ENCODE results near the gene SDC4. TPM values are rescaled to one million over a fixed set of nuclear protein-coding genes. Genes with fewer than 3 reads are reported as not detected.

SDC4 gene
- total RNA-seq, 1 donor from 2014 or later, result 67.2 TPM

DNA sequence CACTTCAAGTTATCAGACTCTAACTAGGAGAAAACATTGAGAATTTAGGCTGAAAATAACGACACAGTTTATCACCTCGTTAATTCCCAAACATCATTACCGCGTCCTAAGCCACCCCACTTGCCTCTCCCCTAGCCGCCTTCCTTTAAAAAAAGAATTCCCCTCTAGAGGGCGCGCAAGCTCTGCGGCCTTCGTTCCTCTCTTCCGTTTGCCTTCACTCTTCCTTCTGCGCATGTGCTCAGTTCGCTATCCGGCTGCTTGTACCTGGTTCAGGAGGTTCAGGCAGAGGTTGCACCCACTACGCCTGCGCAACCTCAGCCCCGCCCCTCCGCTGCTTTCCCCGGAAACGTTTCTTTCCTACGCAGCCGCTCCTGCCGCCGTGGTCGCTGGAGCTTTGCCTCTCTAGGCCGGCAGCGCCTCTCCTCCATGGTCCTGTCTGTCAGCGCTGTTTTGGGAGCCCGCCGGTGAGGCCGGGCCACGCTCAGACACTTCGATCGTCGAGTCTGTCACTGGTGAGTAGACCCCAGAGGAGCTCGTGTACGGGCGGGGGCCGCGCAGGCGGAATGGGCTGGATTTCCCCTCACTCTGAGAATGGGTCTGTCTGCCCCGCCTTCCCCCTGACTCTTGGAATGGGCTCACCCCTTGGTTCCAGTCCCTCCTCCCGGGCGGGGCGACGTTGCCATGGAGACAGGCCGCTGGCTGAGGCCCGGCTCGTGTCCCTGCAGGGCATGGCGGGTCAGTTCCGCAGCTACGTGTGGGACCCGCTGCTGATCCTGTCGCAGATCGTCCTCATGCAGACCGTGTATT lies 14.8 kb upstream of the SDC4 start, which contains the start of gene SYS1:
Gene SYS1 (plus strand): TSS at position 353 of the 807 bp plus-strand sequence. CDS start 376 bp downstream, at position 729.
- H3K9me3 Mint-ChIP-seq, result no peaks in the 10 kb centered on the region
- peaks cover 32% of the 10 kb centered on the region for H3K4me1 Mint-ChIP-seq (ENCODE audit: unreplicated experiment)
- H3K36me3 Mint-ChIP-seq, result peaks cover 11% of the 10 kb centered on the region
- no peaks in the 10 kb centered on the region for H3K27me3 Mint-ChIP-seq
- TF ChIP-seq, protein P1, sequence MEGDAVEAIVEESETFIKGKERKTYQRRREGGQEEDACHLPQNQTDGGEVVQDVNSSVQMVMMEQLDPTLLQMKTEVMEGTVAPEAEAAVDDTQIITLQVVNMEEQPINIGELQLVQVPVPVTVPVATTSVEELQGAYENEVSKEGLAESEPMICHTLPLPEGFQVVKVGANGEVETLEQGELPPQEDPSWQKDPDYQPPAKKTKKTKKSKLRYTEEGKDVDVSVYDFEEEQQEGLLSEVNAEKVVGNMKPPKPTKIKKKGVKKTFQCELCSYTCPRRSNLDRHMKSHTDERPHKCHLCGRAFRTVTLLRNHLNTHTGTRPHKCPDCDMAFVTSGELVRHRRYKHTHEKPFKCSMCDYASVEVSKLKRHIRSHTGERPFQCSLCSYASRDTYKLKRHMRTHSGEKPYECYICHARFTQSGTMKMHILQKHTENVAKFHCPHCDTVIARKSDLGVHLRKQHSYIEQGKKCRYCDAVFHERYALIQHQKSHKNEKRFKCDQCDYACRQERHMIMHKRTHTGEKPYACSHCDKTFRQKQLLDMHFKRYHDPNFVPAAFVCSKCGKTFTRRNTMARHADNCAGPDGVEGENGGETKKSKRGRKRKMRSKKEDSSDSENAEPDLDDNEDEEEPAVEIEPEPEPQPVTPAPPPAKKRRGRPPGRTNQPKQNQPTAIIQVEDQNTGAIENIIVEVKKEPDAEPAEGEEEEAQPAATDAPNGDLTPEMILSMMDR (conservative IDR thresholded peaks at IDR 0.05), result peak; percentile 92
- peak within 1 kb of the TSS; percentile 97 for H3K27ac Mint-ChIP-seq
- peak within 1 kb of the TSS; percentile 97 for H3K4me3 Mint-ChIP-seq
- DNase-seq (ENCODE audit: extremely low spot score, unreplicated experiment), result peak; percentile 98

DNA sequence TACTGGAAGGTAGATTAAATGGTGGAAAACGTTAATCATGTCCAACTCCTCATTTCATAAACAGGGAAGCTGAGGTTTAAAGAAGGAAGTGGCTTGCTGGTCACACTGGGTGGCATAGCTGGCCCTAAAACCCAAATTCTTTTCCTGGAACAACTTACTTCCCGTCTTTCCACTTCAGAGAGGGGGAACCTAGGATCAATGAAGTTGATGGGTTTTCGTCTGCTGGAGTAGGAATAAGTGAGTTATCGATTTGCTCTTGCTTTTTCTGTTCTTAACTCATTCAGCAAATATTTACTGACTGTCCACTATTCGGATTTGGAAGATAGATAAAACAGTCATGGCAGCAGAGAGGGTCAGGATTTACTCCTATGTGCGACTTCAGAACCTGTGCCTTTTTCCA lies 13.6 kb upstream of the SDC4 start:
- Mint-ChIP-seq H3K4me3 (no peak overlapping the region), H3K9me3 (no peaks in the 10 kb centered on the region), H3K4me1 (ENCODE audit: unreplicated experiment) (peaks cover 32% of the 10 kb centered on the region), H3K36me3 (peaks cover 9% of the 10 kb centered on the region), H3K27ac (peak overlapping the region; percentile 56), H3K27me3 (no peaks in the 10 kb centered on the region)
- TF ChIP-seq, protein P1 (conservative IDR thresholded peaks at IDR 0.05), result no peak
- no peak for DNase-seq (ENCODE audit: extremely low spot score, unreplicated experiment)

DNA sequence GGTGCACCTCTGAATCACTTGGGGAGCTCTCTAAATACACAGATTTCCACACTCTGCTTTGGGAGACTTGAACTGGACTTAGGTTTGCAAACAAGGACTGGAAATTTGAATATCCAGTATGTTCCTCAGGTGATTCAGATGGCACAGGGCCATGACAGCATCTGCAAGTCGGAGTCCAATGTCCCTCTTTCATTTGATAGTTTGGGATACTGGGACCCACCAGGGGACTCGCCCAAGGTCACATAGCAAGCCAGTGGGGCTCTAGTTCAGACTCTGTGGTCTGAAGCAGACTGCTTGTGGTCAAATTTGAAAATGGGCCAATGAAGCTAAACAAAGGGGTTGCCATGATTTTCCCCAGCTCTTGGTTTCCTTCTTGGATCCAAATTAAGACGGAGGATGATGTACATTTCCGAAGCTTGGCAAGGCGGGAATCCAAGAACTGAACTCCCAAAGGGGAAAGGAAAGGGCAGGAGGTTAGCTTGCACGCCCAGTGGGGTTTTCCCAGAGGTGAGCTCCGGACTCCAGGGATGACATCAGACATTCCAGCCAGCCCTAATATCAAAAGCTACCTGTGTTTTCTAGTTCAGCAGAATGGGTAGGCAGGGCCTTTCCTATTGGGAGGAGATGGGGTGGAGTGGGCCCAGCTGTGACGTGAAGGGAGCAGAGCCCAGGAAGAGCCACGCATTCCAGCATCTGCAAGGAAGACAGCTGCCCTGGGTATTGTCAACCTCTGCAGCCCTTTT lies 11.4 kb upstream of the SDC4 start:
- Mint-ChIP-seq H3K27me3 (no peaks in the 10 kb centered on the region), H3K4me3 (no peak overlapping the region), H3K4me1 (ENCODE audit: unreplicated experiment) (peaks cover 22% of the 10 kb centered on the region), H3K9me3 (no peaks in the 10 kb centered on the region), H3K36me3 (no peaks in the 10 kb centered on the region), H3K27ac (no peak overlapping the region)
- TF ChIP-seq, protein P1 (conservative IDR thresholded peaks at IDR 0.05), result no peak
- no peak for DNase-seq (ENCODE audit: extremely low spot score, unreplicated experiment)

DNA sequence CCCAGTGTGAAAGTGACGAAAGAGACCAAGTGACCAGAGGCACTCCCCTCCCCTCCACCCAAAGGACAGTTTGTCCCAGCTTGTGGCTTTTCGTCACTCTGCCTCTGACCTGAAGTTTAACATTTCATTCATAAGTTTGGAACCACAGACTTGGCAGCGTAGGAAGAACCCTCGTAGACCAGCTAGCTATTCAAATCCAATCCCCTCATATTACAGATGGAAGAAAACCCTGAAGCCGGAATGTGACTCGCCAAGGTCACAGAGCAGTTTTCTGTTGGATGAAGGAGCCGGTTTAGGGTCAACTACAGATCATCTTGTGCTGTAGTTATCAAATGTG lies 10.8 kb upstream of the SDC4 start:
- H3K27ac Mint-ChIP-seq, result peak overlapping the region; percentile 56
- H3K4me3 Mint-ChIP-seq, result no peak overlapping the region
- no peaks in the 10 kb centered on the region for H3K27me3 Mint-ChIP-seq
- peaks cover 20% of the 10 kb centered on the region for H3K4me1 Mint-ChIP-seq (ENCODE audit: unreplicated experiment)
- no peak for DNase-seq (ENCODE audit: extremely low spot score, unreplicated experiment)
- H3K36me3 Mint-ChIP-seq, result no peaks in the 10 kb centered on the region
- TF ChIP-seq, protein P1 (conservative IDR thresholded peaks at IDR 0.05), result no peak
- no peaks in the 10 kb centered on the region for H3K9me3 Mint-ChIP-seq

DNA sequence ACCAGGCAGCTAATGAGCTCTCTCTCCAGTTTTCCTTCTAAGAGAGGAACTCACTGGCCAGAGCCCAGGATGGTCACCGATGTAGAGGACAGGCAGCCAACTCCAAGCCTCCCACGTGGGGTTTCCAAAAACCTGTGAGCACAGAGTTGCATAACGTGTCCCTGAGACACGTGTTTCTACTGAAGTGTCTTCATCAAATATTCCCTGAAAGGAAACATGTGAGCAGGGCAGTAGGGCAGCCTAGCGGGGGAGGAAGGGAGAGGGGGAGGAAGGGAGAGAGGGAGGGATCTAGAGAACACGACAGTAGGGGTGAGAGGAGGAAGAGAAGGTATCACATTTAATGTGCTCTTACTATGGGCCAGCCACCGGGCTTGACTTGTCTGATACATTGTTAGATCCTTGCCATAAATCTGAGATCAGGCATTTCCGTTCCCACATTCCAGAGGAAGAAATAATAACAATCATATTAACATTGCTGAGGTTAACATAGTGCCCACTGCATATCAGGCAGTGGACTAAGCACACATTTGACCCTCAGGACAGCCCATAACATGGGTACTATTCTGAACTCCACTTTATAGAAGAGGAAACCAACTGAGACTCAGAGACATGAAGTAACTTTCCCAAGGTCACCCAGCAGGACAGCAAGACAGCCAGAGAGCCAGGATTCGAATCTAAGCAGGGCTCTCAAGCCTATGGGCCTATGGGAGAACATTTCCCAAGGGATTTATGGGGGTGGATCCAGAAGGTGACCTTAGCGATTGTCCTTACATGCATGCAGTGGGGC lies 10.3 kb upstream of the SDC4 start:
- H3K4me3 Mint-ChIP-seq, result no peak overlapping the region
- TF ChIP-seq, protein P1 (conservative IDR thresholded peaks at IDR 0.05), result no peak
- peaks cover 16% of the 10 kb centered on the region for H3K4me1 Mint-ChIP-seq (ENCODE audit: unreplicated experiment)
- H3K27me3 Mint-ChIP-seq, result no peaks in the 10 kb centered on the region
- H3K36me3 Mint-ChIP-seq, result no peaks in the 10 kb centered on the region
- DNase-seq (ENCODE audit: extremely low spot score, unreplicated experiment), result no peak
- peak overlapping the region; percentile 56 for H3K27ac Mint-ChIP-seq
- no peaks in the 10 kb centered on the region for H3K9me3 Mint-ChIP-seq
